Measurements from ENCODE around the gene DNAJB1.
"Not testable (repeated sequence)": the region's sequence is repeated elsewhere in the genome, so short reads cannot be mapped to it uniquely, and the experiment has no call there.

The DNAJB1 gene

DNA sequence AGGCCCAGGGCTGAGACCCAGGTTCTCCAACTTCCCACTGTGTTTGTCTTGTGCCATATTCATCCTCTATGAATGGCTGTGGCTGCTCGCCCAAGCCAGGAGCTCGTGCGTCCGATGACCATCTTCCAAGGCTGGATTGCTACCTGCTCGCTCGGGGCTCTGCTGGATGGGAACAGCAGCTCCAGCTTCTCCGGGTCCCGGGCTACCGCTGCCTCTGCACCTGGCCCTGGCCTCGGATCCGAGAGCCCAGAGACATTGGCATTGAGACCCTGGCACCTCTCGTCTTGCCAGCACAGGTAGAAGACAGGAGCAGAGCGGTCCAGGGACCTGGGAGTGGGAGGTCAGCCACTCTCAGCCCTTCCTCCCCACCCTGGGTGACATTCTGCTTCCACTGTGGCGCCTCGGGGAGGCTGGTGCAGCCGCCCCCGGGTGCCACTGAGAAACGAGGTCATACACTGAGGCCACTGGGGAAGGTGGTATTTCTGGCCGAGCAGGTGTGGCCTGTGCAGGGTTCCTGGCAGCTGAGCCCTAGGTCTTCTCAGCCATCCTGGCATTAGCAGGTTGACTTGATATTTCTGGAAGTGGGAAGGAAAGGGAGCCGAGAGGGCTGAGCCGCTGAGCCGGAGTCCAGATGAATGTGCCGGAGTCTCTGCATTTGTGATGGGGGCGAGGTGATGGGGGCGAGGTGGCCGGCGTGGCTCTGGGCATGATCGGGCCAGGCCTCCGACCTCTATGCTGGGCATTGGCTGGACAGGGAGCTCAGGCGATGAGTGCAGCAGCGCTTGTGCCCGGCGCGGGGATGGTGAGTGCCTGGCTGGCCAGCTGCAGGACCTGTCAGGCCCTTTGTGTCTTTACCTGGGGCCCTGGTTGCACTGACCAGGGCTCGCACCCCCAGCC is 35.1 kb upstream of the DNAJB1 start:
- no peak for DNase-seq

DNA sequence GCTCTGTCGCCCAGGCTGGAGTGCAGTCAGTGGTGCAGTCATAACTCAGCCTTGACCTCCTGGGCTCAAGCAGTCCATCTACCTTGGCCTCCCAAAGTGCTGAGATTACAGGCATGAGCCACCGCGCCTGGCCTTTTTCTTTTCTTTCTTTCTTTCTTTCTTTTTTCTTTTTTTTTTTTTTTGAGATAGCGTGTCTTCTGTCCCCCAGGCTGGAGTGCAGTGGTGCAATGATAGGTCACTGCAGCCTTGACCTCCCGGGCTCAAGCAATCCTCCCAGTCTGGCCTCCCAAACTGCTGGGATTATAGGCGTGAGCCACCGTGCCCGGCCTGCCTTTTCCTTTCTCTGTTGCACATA is 33.8 kb upstream of the DNAJB1 start:
- not testable (repeated sequence) for DNase-seq

DNA sequence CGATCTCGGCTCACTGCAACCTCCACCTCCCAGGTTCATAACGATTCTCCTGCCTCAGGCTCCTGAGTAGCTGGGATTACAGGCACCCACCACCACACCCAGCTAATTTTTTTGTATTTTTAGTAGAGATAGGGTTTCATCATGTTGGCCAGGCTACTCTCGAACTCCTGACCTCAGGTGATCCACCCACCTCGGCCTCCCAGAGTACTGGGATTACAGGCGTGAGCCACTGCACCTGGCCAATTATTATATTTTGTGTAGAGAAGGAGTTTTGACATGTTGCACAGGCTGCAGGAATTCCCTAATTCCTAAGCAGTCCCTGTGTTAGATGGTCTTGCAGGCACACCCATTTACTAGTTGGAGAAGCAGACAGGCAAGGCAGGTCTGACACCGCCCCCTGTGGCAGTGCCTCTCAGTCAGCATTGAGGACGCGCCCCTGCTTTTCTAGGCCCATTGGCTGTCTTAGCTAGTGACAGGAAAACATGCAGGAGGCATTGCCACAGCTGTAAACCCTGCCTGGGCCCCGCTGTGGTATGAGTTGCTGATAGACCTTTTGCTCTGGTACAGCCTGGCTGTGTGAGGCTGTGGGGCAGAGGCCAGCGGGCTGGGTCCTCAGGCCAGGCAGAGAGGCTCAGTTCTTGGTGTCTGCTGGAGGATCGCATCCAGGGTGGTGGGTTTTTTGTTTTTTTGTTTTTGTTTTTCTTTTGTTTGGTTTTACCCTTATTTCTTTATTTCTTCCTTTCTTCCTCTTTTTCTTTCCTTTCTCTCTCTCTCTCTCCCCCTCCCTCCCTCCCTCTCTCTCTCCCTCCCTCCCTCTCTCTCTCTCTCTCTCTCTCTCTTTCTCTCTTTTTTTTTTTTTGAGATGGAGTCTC is 33.2 kb upstream of the DNAJB1 start:
- peak; percentile 30 for DNase-seq

DNA sequence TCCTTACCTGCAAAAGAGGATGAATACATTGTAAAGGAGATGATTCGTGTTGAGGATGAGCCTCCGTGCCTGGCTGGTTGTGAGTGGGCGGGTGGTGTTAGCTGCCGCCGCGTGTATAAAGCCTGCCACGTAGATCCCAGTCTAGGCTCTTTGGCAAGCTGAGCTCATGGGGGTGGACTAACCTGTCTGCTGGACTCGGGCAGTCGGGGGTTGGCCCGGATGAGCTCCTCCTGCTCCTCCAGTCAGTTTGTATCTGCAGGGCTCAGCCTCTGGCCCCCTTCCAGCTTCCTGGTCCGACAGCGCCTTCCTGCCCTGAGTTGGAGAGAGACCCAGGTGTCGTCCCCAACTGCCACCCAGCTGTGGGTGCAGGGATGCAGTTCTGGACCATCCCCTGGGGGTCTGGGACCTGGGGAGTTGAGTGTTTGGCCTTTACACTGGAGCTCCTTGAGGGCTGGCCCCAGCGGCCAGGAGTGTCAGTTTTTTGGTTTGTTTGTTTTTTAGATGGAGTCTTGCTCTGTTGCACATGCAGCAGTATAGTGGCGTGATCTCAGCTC is 32.1 kb upstream of the DNAJB1 start:
- no peak for DNase-seq

DNA sequence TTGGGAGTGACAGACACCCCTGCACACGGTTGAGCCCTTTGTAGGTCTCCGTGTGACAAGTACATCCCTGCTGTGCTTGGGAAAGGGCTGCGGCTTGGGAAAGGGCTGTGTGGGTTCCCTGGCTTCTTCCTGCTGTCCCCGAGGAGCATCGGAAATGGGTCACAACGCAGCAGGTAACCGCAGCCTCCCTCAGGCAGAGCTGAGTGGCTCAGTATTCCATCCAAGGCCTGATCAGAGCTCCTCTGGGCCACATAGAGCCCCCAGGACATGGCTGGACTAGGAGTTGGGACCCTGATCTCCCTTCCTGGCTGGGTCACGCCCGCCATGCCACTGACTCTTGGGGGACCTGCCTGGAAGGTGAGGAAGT is 27.5 kb upstream of the DNAJB1 start:
- DNase-seq = no peak

DNA sequence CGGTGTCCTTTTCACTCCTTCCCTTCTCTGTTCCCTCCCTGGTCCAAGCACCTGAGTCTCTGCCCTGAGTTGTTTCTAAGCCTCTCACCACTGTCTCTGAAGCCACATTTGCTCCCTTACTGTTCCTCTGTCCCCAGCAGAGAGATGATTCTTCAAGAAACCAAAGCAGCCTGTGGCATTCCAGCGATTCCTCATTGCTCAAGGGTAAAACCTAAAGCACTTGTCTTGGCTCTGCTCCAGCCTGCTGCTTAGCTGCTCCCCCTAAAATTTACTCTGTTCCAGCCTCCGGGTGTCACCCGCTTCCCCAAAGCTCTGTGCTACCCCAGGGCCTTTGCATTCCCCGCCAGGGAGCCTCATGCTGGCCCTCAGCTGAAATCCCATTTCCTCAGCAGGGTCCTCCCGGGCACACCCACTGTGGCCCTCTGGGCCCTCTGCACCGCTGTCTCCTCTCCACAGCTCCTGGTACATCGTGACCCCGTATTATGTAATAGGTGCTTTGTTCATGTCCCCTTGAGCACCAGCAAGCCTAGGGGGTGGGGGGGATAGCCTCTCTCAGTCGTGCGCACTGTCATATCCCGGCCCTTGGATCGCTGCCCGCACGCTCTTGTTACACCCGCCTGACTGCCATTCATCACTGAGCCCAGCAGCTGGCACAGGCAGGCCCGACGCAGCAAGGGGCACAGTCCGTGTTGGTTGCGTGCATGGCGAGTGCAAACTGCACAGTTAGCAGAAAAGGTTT is 26.9 kb upstream of the DNAJB1 start:
- no peak for DNase-seq

DNA sequence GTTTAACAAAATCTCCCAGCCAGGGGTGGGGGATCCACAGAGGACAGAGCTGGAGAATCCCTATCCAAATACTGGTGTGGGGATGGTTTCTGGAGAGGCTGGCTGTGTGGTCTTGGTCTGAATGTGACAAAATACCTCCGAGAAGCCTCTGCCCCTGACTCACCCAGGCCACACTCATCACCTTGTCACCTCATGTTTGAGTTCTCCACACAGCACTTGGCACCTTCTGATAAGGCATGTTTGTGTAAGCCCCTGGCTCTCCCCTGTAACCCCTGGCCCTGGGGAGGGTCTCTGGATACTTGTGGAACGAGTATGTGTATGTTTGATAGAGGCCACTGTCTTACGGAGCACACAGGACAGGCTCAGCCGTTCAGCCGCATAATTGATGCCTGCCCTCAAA is 25.9 kb upstream of the DNAJB1 start:
- no peak for DNase-seq

DNA sequence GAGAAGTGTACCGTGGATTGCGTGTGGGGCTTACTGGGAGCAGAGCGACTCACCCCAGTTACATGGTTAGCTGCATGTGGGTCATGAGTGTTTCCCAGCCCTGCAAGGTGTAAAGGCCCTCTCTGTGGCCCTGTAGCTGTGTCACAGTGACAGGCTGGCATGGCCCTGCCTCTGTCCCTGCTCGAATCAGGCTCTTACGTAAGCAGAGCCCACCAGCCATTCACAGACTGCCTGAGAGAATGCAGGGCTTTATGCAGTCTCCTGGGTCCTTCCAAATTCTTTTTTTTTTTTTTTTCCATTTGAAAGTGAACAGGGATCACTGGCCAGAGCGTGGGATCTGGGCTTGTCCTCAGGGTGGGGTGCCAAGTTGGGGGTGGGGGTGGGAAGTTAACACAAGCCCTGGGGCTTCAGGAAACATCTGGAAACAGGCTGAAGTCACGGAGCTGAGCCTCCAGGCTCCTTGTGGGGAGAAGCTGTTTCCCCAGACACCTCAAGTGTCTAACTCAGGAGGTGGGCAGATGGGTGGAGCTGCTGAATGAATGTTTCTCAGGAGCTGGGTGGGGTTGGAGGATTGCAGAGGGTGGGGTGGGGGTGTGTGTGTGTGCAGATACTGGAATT is 24.6 kb upstream of the DNAJB1 start:
- peak; percentile 26 for DNase-seq

DNA sequence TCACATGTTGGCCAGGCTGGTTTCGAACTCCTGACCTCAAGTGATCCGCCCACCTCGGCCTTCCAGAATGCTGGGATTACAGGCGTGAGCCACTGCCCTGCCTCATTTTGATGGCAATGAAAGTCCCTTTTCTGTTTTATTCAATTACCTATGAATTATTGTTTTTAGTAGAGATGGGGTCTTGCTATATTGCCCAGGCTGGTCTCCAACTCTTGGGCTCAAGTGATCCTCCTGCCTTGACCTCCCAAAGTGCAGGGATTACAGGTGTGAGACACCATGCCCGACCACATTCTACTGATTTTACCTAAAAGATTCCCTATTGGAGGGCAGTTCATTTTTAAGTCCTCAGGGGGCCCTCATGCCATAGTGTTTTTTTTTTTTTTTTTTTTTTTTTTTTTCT is 23.8 kb upstream of the DNAJB1 start:
- not testable (repeated sequence) for DNase-seq

DNA sequence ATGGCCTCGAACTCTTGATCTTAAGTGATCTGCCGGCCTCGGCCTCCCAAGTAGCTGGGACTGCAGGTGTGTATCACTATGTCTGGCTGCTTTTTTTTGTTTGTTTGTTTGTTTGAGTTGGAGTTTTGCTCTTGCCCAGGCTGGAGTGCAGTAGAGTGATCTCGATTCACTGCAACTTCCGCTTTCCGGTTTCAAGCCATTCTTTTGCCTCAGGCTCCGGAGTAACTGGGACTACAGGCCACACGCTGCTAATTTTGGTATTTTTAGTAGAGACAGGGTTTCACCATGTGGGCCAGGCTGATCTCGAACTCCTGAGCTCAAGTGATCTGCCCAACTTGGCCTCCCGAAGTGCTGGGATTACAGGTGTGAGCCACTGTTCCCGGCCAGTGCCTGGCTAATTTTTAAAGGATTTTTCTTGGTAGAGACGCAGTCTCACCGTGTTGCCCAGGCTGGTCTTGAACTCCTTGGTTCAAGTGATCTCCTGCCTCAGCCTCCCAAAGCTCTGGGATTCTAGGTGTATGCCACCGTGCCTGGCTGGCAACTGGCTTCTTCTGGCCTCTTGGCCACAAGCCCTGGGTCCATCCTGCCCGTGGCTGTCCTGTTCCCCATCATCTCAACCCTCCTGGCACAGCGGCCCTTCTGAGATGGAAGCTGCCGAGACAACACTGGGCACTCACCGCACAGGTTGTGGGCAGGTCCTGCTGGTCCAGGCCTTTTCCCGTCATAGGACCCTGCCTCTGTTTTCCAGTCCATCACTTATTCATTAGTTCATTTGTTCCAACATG is 22.7 kb upstream of the DNAJB1 start:
- DNase-seq = no peak

DNA sequence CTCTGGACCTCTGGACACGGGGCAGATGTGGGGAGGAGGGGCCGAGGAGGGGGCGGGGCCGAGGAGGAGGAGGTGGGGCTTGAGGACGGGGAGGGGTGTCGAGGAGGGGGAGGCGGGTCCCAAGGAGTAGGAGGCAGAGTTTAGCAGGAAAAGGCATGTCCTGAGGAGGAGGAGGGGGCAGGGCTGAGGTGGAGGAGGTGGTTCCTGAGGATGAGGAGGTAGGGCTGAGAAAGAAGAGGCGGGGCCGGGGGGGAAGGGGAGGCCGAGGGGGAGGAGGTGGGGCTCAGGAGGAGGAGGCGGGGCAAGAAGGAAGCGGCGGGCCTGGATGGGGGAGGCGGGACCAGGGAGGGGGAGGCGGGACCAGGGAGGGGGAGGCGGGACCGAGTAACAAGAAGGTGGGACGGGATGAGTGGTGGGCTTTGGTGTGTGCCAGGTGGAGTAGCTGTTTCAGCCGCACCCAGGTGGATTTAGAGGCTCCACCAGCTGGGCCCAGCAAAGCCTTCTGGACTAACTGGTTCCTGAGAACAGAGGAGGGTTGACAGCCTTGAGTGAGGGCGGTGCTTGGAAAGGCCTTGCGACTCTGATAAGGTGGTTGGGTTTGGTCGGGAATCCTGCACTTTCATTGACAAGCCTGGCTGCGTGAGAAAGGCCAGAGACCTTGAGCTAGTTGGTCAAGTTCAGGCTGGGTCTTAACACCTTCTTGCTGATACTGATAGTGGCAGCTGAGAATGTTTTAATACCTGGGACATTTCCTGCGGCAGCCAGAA is 18.9 kb upstream of the DNAJB1 start:
- DNase-seq = peak; percentile 49

DNA sequence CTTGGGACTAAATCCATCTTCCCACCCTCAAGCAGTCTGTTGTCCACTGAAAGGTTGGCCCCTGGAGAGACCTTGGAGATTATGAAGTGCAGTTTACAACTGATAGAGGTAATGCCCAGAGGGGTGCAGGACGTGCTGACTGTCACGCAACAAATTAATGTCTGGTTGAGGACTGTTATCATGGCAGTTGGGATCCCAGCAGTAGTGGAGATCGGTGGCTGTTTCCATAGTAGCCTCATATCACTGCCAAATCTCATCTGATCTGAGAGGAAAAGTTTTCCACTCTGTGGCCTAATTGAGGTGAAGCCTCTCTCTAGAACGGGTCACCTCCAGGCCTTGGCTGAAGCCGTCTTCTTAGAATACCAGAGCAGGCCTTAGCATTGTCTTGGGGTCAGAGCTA is 15.3 kb upstream of the DNAJB1 start:
- DNase-seq = no peak

DNA sequence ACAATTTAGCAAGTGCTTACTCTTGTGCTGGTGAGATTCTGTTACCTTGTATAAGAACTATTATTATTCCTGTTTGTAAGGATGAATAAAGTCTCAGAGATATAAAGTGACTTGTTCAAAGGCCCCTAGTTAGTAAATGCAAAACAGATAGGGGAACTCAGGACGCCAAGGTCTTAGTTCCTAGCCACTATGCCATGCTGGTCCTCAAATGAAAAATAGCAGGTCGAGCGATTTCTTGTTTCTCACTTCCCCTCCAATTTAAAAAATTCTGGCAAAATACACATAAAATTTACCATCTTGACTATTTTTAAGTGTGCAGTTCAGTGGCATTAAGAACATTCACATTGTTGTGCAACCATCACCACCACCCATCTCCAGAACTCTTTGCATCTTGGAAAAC is 12.3 kb upstream of the DNAJB1 start:
- no peak for DNase-seq

DNA sequence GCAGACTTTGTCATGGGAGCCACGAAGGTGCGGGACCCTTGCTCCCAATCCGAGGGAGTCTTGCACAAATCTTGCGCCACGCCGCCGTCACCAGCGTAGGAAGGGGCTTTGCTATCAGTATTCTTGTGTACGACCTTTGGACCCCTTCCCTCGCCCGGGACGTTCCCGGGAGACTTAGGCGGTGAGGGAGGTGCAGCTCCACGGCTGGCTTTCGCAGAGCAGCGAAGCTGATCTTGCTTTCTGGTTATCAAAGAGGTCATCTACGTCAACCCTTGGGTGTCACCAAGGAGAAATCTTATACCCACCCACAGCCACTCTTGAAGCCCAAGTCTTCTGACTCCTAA is 11.8 kb upstream of the DNAJB1 start:
- DNase-seq = no peak

DNA sequence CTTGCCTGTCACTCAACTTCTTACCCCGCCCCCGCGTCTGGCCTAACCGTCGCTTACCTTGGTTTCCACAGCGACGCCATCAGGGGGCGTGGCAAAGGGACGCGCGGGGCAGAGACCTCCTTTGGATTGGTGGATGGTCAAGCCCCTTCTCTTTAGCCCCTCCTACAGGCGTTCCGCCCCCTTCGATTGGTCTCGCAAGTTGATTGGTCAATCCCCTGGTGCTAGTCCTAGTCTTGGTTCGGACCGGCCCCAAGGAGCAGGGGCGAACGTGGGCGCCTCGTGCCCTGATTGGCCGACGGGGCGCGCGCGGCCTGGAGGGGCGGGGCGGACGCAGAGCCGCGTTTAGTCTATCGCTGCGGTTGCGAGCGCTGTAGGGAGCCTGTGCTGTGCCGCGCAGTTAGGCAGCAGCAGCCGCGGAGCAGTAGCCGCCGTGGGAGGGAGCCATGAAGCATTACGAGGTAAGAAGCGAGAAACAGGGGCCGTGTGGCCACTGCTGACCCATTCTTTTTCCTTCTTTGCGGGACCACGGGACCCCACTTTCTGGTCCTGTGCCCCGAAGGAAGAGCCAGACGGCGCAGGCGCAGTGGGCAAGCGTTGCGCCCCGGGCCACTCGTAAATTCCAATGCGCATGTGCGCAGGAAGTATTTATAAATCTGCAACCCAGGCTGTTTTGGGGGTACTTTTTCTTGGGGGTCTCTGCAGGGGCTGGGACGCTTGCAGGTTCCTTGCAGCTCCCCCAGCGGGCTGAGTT is 11.2 kb upstream of the DNAJB1 start, which contains the start of gene TECR:
Gene TECR (plus strand): TSS at position 341 of the 751 bp plus-strand sequence. CDS start 103 bp downstream, at position 444.
- peak; percentile 100 for DNase-seq

DNA sequence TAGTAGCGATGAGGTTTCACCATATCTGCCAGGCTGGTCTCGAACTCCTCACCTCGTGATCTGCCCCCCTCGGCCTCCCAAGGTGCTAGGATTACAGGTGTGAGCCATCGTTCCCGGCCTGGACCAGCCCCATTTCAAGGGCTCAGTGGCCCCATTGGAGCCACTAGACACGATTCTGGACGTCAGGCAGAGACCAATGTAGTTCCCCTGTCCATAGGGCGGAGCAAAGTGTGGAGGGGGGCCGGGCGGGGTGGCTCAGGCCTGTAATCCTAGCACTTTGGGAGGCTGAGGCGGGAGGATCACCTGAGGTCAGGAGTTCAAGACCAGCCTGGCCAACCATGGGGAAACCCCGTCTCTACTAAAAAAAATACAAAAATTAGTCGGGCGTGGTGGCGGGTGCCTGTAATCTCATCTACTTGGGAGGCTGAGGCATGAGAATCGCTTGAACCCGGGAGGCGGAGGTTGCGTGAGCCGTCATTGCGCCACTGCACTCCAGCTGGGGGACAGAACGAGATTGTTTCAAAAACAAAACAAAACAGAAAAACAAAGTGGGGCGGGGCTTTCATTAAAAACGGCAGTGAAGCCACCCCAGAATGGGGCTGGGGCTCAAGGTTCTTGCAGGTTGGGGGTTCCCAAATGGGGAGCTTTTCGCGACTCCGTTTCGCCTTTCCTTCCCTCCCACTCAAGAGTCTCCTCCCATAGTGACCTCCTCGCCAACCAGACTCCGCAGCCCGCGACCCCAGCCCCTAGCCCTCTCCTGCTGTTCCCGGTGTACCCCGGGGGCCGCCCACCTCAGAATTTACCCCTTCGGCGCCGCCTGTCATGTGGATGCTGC is 10.4 kb upstream of the DNAJB1 start:
- no peak for DNase-seq

DNA sequence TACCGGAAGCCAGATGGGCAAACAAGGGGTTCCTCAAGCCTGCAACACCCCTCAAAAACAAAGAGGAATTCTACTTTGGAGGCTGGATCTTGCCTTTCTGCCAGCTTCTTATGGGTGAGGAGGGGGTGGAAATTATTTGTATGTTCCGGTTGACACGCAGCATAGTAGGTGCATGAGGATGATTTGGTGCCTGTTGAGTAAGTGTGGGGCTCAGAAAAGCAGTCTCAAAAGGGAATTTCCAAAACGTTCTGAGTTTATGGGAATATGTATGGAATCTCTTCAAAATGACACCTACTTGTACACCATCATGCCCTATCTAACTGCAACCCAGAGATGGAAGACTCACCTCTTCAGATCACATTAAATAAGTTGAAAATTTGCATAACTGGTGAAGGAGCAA is 8.2 kb upstream of the DNAJB1 start:
- no peak for DNase-seq

DNA sequence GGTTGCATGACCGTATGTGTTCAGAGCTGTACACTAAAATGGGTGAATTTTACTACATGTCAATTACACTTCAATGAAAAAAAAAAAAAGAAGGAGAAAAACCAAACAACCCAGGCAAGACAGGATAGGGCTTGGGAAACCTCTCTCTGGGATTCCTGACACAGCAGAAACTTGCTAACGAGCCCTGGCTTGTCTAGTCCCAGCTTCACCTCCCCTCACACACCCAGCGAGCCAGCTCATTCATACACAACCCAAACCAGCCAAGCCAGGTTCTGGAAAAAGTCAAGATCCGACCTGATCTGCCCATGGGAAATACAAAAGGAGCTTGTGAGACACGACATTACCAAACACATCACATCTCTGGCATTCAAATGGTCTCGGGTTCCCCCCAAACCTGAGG is 7.5 kb upstream of the DNAJB1 start:
- no peak for DNase-seq

DNA sequence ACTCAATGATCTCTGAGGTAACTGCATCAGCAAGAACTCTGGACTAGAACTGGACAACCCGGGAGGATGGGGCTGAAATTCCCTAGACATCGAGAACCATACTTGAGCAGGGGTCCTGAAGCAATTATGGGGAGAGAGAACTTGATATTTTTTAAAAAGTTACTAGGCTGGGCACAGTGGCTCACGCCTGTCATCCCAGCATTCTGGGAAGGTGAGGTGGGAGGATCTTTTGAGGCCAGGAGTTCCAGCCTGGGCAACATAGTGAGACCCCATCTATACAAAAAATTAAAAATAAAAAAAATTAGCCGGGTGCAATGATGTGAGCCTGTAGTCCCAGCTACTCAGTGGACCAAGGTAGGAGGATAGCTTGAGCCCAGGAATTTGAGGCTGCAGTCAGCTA is 2.3 kb upstream of the DNAJB1 start:
- DNase-seq = no peak
